CD4-positive, alpha-beta T cell treated with Interleukin-21 for 1 hour (primary cell): ENCODE data around the gene TMED5.

Source experiments
- DNase-seq: peaks from one replicate; pipeline ENCODE4 v3.0.0-alpha.2; 2020

TMED5 gene

DNA sequence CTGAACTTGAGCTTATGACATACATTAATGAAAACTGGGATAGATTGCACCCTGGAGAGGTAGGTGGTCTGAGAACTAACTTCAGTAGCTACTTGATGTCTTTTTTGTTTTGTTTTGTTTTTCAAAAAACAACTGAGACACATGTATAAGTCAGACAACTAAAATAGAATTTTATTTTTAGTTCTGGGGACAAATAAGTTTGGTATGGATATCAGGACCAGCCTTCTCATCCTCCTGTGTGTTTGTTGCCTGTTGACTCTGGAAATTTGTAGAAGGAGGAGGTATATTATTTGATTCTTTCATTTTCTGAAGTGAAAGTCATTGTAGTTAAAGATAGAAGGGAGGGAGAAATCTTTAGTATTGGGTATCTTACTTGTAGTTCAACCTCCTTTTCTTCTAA lies 59.6 kb downstream of the TMED5 start:
- DNase-seq = no peak

DNA sequence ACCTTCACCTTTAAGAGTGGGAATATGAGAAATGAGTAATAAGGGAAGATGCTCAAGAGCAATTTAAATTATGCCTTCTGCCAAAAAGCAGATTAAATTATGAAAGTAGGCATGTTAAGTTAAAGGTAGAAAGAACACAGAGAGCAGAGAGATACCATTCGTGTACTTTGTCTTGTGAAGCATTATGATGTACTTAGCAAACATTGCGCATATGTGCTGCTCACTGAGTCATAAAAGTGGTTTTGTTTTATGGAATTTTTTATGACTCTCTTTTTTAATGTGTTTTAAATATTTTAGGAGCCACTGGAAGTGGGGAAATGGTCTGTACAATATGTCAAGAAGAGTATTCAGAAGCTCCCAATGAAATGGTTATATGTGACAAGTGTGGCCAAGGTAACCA lies 65.8 kb downstream of the TMED5 start:
- no peak for DNase-seq

DNA sequence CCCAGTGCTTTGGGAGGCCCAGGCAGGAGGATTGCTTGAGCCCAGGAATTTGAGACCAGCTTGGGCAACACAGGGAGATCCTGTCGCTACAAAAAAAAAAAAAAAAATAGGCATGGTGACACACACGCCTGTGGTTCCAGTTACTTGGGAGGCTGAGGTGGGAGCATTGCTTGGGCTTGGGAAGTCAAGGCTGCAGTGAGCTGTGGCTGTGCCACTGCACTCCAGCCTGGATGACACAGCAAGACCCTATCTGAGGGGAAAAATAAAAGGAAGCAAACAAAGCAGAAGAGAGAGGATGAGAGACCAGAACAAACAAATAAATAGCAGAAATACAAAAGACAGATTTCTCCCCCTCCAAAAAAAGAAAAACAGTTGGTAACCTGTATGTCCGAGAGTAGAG lies 67.1 kb downstream of the TMED5 start:
- no peak for DNase-seq

DNA sequence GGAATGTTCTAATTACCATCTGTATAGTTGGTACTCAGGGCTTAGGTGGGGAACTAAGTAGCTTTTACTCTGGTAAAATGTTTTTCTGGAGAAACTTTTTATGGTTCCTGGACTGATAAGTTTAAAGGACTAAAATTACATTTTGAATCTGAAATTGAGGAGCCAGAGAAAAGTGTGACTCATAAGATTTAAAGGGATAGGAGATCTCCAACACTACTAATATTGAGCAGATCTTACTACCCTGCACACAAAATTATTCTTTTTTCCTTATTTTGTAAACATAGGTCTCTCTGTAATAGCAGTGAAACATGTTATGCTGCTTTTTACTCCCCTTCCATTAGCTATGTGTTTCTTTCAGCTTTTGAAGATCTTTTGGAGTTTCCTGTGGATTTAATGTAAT lies 68.7 kb downstream of the TMED5 start:
- DNase-seq = no peak

DNA sequence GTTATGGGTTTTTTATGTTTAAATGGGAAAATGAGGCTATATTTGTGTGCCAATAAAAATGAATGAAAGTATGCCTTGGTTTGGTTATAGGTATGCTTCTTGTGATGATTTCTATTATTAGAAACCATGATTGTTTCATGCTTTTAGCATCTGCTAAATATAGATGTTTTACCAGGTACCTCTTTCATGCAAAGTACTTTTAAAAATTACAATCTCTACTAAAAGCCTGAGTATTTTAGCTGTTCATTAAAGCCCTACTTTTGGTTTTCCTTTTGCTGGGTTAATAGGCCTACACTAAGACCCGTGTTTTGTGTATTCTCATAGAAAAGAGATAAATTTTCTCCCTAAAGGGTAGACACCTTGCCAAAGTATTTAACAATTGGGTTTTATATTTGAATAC lies 69.1 kb downstream of the TMED5 start:
- no peak for DNase-seq

DNA sequence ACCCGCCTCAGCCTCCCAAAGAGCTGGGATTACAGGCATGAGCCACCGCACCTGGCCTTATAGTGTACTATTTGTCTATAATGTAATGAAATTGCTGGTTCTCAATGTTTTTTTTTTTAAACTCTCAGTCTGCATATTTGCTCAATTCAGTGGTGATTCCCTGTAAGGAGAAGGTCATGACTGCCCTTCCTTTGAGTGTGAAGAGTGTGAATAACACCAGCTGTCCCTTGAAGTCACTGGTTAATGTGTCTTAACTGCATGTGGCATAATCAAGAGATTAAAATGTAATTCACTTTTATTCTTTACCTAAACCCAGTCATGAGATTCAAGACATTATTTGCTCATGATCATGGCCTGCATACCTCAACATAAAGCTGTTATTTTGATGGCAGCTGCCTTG lies 70.6 kb downstream of the TMED5 start:
- no peak for DNase-seq

DNA sequence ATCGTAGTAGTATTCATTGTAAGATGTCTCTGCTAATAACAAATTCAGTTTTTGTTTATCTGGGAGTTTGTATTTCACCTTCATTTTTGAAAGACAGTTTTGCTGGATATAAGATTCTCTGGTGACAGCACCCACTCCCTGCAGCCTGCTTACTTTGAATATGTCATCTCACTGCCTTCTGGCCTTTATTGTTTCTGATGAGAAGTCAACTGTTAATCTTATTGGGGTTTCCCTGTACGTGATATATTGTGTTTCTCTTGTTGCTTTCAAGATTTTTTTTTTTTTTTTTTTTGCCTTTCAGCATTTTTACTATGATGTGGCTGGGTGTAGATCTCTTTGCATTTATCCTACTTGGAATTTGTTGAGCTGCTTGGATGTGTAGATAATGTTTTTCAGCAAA lies 71.9 kb downstream of the TMED5 start:
- no peak for DNase-seq

DNA sequence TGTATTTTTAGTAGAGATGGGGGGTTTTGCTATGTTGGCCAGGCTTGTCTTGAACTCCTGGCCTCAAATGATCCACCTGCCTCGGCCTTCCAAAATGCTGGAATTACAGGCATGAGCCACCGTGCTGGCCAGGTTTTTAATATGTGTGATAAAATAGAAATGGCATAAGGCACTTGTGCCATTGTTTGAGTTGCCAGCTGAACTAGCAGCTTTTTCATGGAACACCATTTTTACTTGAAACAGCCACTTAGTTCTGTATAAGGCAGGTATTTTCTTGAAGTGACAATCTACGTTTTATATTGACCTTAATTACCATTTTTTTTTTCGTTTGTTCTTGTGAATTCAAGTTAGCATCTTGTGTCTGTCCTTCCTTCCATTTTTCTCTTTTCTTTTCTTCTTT lies 72.8 kb downstream of the TMED5 start:
- DNase-seq = no peak

DNA sequence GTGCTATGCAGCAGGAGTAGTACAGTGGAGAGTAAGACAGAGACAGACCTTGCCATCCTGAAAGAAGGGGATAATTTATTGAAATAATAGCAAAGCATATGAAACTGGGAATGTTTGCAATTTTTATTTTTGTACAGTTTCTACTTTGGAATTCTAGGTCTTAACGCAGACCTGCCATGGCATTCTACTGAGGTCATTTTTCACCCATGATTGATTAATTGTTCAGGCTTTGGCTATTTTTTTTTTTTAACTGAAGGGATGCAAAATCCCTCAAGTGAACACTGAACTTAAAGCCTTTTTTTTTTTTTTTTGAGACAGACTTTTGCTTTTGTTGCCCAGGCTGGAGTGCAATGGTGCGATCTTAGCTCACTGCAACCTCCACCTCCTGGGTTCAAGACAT lies 74.0 kb downstream of the TMED5 start:
- DNase-seq = no peak

DNA sequence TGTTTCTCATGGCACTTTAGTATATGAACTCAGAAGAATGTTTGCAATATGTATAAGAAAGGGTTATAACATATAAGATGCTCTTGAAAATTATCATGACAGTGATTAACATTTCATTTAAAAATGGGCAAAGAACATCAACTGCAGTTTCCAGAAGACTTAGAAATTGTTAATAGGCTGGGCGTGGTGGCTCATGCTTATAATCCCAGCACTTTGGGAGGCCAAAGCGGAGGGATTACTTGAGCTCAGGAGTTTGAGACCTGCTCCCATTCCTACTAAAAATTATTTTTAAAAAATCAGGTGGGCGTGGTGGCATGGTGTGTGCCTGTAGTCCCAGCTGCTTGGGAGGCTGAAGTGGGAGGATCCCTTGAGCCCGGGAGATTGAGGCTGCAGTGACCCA lies 78.1 kb downstream of the TMED5 start:
- DNase-seq = no peak
